HCT116 (cell line): ENCODE results near the gene CNTNAP3B.
"Not testable (repeated sequence)": the region's sequence is repeated elsewhere in the genome, so short reads cannot be mapped to it uniquely, and the experiment has no call there.

Experiments
- CEBPB ChIP-seq: IDR thresholded peaks from 2 replicates; pipeline ENCODE4 v1.6.1; 2012; ENCODE audit warnings: low read depth
- EZH2 ChIP-seq: fragments of 200-600 bp; sonication (generic); IDR thresholded peaks from 2 replicates; pipeline ENCODE4 v1.6.1; 2017; ENCODE audit warnings: antibody characterized with exemption, mixed run types
- POLR2A ChIP-seq: IDR thresholded peaks from 2 replicates; pipeline ENCODE4 v1.7.0; 2011; ENCODE audit warnings: borderline replicate concordance; ENCODE audit not compliant: insufficient read depth, insufficient read length; ENCODE audit errors: extremely low read depth
- POLR2AphosphoS5 ChIP-seq: IDR thresholded peaks from 2 replicates; pipeline ENCODE4 v1.6.1; 2011; ENCODE audit warnings: mild to moderate bottlenecking, low read depth, low read length, moderate library complexity
- TF ChIP-seq, protein P1 (sequence below), 3 experiments: fragments of 200-600 bp in 1 of 3; sonication (generic) in 1 of 3; IDR thresholded peaks in 2 of 3; conservative IDR thresholded peaks in 1 of 3; 2 replicates each; pipeline ENCODE4 v1.5.1; 2012 to 2017; ENCODE audit warnings: low read depth in 2 of 3, low read length in 2 of 3, antibody characterized with exemption in 1 of 3, borderline replicate concordance in 1 of 3, control low read depth in 1 of 3, mild to moderate bottlenecking in 1 of 3, mixed read lengths in 1 of 3, mixed run types in 1 of 3, moderate library complexity in 1 of 3; ENCODE audit not compliant: insufficient read depth in 1 of 3

DNA sequence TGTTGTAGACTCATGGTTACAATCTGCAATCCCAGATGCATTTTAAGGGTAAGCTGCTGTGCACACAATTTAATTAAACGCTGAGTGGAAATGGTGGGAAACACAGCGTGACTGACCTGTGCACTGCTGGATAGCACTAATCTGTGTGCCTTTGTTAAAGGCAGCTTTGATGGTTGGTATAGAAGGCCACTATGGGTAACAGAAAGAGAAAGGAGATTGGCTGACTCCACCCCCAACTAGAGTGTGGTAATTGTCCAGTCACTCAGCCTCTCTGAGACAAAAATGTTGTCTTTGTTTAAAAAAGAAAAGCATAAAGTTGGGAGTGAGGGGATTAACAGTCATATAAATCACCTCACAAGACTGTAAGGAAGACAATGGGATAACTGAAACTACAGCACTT is 48.9 kb downstream of the CNTNAP3B start:
- TF ChIP-seq, protein P1, sequence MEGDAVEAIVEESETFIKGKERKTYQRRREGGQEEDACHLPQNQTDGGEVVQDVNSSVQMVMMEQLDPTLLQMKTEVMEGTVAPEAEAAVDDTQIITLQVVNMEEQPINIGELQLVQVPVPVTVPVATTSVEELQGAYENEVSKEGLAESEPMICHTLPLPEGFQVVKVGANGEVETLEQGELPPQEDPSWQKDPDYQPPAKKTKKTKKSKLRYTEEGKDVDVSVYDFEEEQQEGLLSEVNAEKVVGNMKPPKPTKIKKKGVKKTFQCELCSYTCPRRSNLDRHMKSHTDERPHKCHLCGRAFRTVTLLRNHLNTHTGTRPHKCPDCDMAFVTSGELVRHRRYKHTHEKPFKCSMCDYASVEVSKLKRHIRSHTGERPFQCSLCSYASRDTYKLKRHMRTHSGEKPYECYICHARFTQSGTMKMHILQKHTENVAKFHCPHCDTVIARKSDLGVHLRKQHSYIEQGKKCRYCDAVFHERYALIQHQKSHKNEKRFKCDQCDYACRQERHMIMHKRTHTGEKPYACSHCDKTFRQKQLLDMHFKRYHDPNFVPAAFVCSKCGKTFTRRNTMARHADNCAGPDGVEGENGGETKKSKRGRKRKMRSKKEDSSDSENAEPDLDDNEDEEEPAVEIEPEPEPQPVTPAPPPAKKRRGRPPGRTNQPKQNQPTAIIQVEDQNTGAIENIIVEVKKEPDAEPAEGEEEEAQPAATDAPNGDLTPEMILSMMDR (IDR thresholded peaks at IDR 0.05 in 2 of 3, conservative IDR thresholded peaks at IDR 0.05 in 1 of 3; ENCODE audit: borderline replicate concordance in 1 of 3, insufficient read depth in 1 of 3, low read depth in 2 of 3, low read length in 2 of 3) = not testable (repeated sequence)
- TF ChIP-seq POLR2A, CEBPB, EZH2, POLR2AphosphoS5: not testable (repeated sequence)
